IMR-90 (cell line): ENCODE results near the gene PHF11.

Experiments used
- CEBPB ChIP-seq: IDR thresholded peaks from 2 replicates; pipeline ENCODE4 v1.6.1; 2012; ENCODE audit warnings: low read depth, low read length, improper control_type of control experiment
- CTCF ChIP-seq: conservative IDR thresholded peaks from 2 replicates; pipeline ENCODE4 v1.5.1; 2012; ENCODE audit warnings: mild to moderate bottlenecking, low read depth, low read length, improper control_type of control experiment
- ELK1 ChIP-seq: fragments of 150-350 bp; IDR thresholded peaks from 2 replicates; pipeline ENCODE4 v1.6.1; 2016; ENCODE audit warnings: low read depth, mild to moderate bottlenecking, low read length, moderate library complexity, borderline replicate concordance
- FOS ChIP-seq: fragments of 150-350 bp; IDR thresholded peaks from 2 replicates; pipeline ENCODE4 v1.6.1; 2016; ENCODE audit warnings: low read depth, low read length
- POLR2A ChIP-seq: IDR thresholded peaks from 2 replicates; pipeline ENCODE4 v1.6.1; 2012; ENCODE audit warnings: mild to moderate bottlenecking, low read depth, low read length
- RAD21 ChIP-seq: IDR thresholded peaks from 2 replicates; pipeline ENCODE4 v1.6.1; 2012; ENCODE audit warnings: low read length, improper control_type of control experiment
- RCOR1 ChIP-seq: IDR thresholded peaks from 2 replicates; pipeline ENCODE4 v1.6.1; 2012; ENCODE audit warnings: mild to moderate bottlenecking, low read length, improper control_type of control experiment; ENCODE audit not compliant: insufficient replicate concordance
- RFX5 ChIP-seq: IDR thresholded peaks from 2 replicates; pipeline ENCODE4 v1.8.0; 2012; ENCODE audit warnings: low read depth, mild to moderate bottlenecking, low read length, moderate library complexity
- SMC3 ChIP-seq: fragments of 150-350 bp; IDR thresholded peaks from 2 replicates; pipeline ENCODE4 v1.6.1; 2016; ENCODE audit warnings: low read depth, mild to moderate bottlenecking, antibody characterized with exemption, low read length, moderate library complexity
- USF2 ChIP-seq: fragments of 150-350 bp; IDR thresholded peaks from 2 replicates; pipeline ENCODE4 v1.6.1; 2017; ENCODE audit warnings: mild to moderate bottlenecking, antibody characterized with exemption, low read length, low read depth

- no peak for TF ChIP-seq SMC3
- TF ChIP-seq CTCF: no peak
- no peak for TF ChIP-seq RCOR1
- no peak for TF ChIP-seq USF2
- TF ChIP-seq ELK1: no peak
- TF ChIP-seq POLR2A: no peak
- no peak for TF ChIP-seq CEBPB
- TF ChIP-seq RFX5: no peak
- TF ChIP-seq RAD21: no peak
- TF ChIP-seq FOS: no peak
Measured at GRCh38 chr13:49450105-49450819, 45.5 kb upstream of the PHF11 start.
